Neural cell (in vitro differentiated cells): Measurements from ENCODE around the gene S100A5. TPM values are rescaled to one million over a fixed set of nuclear protein-coding genes. Genes with fewer than 3 reads are reported as not detected.

Source experiments
- H2AFZ ChIP-seq: fragments of 200-600, 300-800 bp; sonication (generic), shearing (Covaris generic); 2 replicates; pipeline ENCODE4 v1.6.0; 2014; ENCODE audit warnings: low read depth, mild to moderate bottlenecking, antibody characterized with exemption, low read length, moderate library complexity
- H3F3A ChIP-seq: fragments of 200-600 bp; shearing (Covaris generic); 2 replicates; pipeline ENCODE4 v1.6.1; 2016; ENCODE audit warnings: mild to moderate bottlenecking, moderate library complexity, mixed read lengths, antibody characterized with exemption, low read length; ENCODE audit not compliant: insufficient read depth, poor library complexity, severe bottlenecking
- H3K27ac ChIP-seq: fragments of 200-600, 300-800 bp; sonication (generic), shearing (Covaris generic); 2 replicates; pipeline ENCODE4 v1.5.1; 2014; ENCODE audit warnings: mild to moderate bottlenecking, low read length, moderate library complexity
- H3K27me3 ChIP-seq: fragments of 300-800, 200-600 bp; sonication (generic), shearing (Covaris generic); 2 replicates; pipeline ENCODE4 v1.6.0; 2014; ENCODE audit warnings: mild to moderate bottlenecking, low read depth, low read length, moderate library complexity; ENCODE audit not compliant: insufficient read depth
- H3K36me3 ChIP-seq: fragments of 300-800, 200-600 bp; sonication (generic), shearing (Covaris generic); 2 replicates; pipeline ENCODE4 v1.5.1; 2014; ENCODE audit warnings: mild to moderate bottlenecking, antibody characterized with exemption, low read length, moderate library complexity; ENCODE audit not compliant: insufficient read depth
- H3K4me2 ChIP-seq: fragments of 300-800, 200-600 bp; sonication (generic), shearing (Covaris generic); 2 replicates; pipeline ENCODE4 v1.6.0; 2014; ENCODE audit warnings: mild to moderate bottlenecking, low read length
- H3K4me3 ChIP-seq: fragments of 300-800, 200-600 bp; sonication (generic), shearing (Covaris generic); 2 replicates; pipeline ENCODE4 v1.5.1; 2014; ENCODE audit warnings: mild to moderate bottlenecking, low read length, moderate library complexity
- H3K79me2 ChIP-seq: fragments of 200-600 bp; shearing (Covaris generic); replicated peaks from 2 replicates; pipeline ENCODE4 v1.6.0; 2014; ENCODE audit warnings: mild to moderate bottlenecking, low read length, moderate library complexity; ENCODE audit not compliant: insufficient read depth
- H3K9ac ChIP-seq: fragments of 300-800, 200-600 bp; sonication (generic), shearing (Covaris generic); 2 replicates; pipeline ENCODE4 v1.6.1; 2016; ENCODE audit warnings: mild to moderate bottlenecking, low read length, mixed read lengths
- H3K9me2 ChIP-seq: fragments of 200-600 bp; shearing (Covaris generic); 2 replicates; pipeline ENCODE4 v1.6.1; 2016; ENCODE audit warnings: mild to moderate bottlenecking, low read length, mixed read lengths; ENCODE audit not compliant: insufficient read depth
- H3K9me3 ChIP-seq: fragments of 200-600, 300-800 bp; sonication (generic), shearing (Covaris generic); 2 replicates; pipeline ENCODE4 v1.6.1; 2016; ENCODE audit warnings: mild to moderate bottlenecking, mixed run types, low read length, moderate library complexity, mixed read lengths
- H4K20me1 ChIP-seq: fragments of 200-600 bp; shearing (Covaris generic); 2 replicates; pipeline ENCODE4 v1.6.1; 2016; ENCODE audit warnings: mild to moderate bottlenecking, mixed run types; ENCODE audit not compliant: insufficient read depth
- EP300 ChIP-seq: fragments of 450-650 bp; conservative IDR thresholded peaks from 2 replicates; pipeline ENCODE4 v1.6.1; 2014; ENCODE audit warnings: antibody characterized with exemption, mild to moderate bottlenecking, moderate library complexity; ENCODE audit not compliant: poor library complexity, severe bottlenecking
- EZH2 ChIP-seq: fragments of 200-600, 300-800 bp; shearing (Covaris generic), sonication (generic); IDR thresholded peaks from 2 replicates; pipeline ENCODE4 v1.6.1; 2014; ENCODE audit warnings: antibody characterized with exemption, low read length, borderline replicate concordance, mild to moderate bottlenecking; ENCODE audit not compliant: insufficient read depth, poor library complexity, severe bottlenecking
- MXI1 ChIP-seq: fragments of 450-650 bp; conservative IDR thresholded peaks from 2 replicates; pipeline ENCODE4 v1.6.1; 2014; ENCODE audit warnings: antibody characterized with exemption, mild to moderate bottlenecking; ENCODE audit not compliant: poor library complexity, severe bottlenecking
- POLR2AphosphoS5 ChIP-seq: IDR thresholded peaks from 2 replicates; pipeline ENCODE4 v1.6.1; 2012
- RAD21 ChIP-seq: fragments of 450-650 bp; conservative IDR thresholded peaks from 2 replicates; pipeline ENCODE4 v1.6.1; 2014; ENCODE audit warnings: antibody characterized with exemption, mild to moderate bottlenecking, moderate library complexity
- REST ChIP-seq: IDR thresholded peaks from 2 replicates; pipeline ENCODE4 v1.6.1; 2012; ENCODE audit warnings: borderline replicate concordance
- SMC3 ChIP-seq: fragments of 450-650 bp; conservative IDR thresholded peaks from 2 replicates; pipeline ENCODE4 v1.6.1; 2014; ENCODE audit warnings: antibody characterized with exemption, mild to moderate bottlenecking, moderate library complexity; ENCODE audit not compliant: poor library complexity
- TAF1 ChIP-seq: IDR thresholded peaks from 2 replicates; pipeline ENCODE4 v1.6.1; 2012; ENCODE audit warnings: low read depth
- polyA plus RNA-seq: library from polyadenylated mRNA; depleted of rRNA; stranded (reverse); fragments of >200 nt; gene quantifications from 2 replicates; pipeline ENCODE4 v1.2.3, GENCODE V29; 2014
- TF ChIP-seq, protein P1 (sequence below): fragments of 450-650 bp; IDR thresholded peaks from 2 replicates; pipeline ENCODE4 v1.5.1; 2014; ENCODE audit warnings: antibody characterized with exemption, mild to moderate bottlenecking, moderate library complexity; ENCODE audit not compliant: poor library complexity, severe bottlenecking

S100A5 gene
- polyA plus RNA-seq, 1 donor from 2014 or later, result not detected

DNA sequence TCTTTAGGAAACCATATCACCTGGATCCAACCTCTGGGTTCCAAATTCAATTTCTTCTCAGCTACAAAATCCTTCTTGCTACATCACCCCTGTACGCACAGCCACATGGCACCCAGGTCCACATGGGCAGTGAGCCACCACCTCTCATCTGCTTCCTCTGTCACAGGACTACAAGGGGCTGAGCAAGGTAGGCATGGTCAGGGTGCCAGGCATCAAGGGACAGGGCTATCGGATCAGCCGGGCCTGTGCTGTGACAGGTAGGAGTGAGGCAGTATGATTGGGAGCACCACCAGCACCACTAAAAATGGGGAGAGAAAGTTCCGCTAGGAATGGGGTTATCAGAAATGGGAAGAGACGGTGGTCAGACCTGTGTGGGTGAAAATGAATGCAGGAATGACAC is 34.3 kb downstream of the S100A5 start:
- H4K20me1 ChIP-seq, result no peaks in the 10 kb centered on the region
- no peaks in the 10 kb centered on the region for H3K36me3 ChIP-seq
- H3K79me2 ChIP-seq, result no peaks in the 10 kb centered on the region
- H3K4me3 ChIP-seq, result no peak overlapping the region
- H3K9ac ChIP-seq, result no peak overlapping the region
- H3K9me3 ChIP-seq, result no peaks in the 10 kb centered on the region
- no peak overlapping the region for H3K27ac ChIP-seq
- no peak overlapping the region for H3K4me2 ChIP-seq
- no peaks in the 10 kb centered on the region for H3K9me2 ChIP-seq
- no peaks in the 10 kb centered on the region for H3F3A ChIP-seq
- no peaks in the 10 kb centered on the region for H3K27me3 ChIP-seq
- no peak overlapping the region for H2AFZ ChIP-seq
- TF ChIP-seq REST (no peak), RAD21 (no peak), SMC3 (no peak), TAF1 (no peak), MXI1 (no peak), EP300 (no peak), EZH2 (no peak), POLR2AphosphoS5 (no peak)
- TF ChIP-seq, protein P1, sequence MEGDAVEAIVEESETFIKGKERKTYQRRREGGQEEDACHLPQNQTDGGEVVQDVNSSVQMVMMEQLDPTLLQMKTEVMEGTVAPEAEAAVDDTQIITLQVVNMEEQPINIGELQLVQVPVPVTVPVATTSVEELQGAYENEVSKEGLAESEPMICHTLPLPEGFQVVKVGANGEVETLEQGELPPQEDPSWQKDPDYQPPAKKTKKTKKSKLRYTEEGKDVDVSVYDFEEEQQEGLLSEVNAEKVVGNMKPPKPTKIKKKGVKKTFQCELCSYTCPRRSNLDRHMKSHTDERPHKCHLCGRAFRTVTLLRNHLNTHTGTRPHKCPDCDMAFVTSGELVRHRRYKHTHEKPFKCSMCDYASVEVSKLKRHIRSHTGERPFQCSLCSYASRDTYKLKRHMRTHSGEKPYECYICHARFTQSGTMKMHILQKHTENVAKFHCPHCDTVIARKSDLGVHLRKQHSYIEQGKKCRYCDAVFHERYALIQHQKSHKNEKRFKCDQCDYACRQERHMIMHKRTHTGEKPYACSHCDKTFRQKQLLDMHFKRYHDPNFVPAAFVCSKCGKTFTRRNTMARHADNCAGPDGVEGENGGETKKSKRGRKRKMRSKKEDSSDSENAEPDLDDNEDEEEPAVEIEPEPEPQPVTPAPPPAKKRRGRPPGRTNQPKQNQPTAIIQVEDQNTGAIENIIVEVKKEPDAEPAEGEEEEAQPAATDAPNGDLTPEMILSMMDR, result no peak

DNA sequence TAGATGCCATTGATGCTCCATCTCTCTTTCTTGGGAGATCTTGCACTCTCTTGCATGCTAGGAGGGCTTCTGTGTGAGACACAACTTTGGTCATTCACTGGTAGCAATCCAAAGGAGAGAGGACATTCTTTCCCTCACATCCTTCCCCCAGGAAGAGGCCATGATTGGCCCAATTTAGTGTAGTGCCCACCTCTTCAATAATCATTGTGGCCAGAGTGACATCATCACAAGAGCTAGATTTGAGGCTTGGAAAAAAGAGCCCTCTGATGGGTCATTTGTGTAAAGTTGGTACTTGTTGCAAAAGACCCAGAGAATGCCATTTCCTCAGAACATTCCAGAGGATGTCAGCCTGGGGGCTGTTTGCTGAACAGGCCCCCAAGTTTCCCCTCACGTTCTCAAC is 35.2 kb downstream of the S100A5 start:
- TF ChIP-seq EZH2, result no peak
- no peak for TF ChIP-seq SMC3
- TF ChIP-seq, protein P1, result no peak

More for the DNA sequence above, 35.2 kb downstream of the S100A5 start:
- Histone ChIP-seq H3K9ac (no peak overlapping the region), H3K36me3 (no peaks in the 10 kb centered on the region), H3K79me2 (no peaks in the 10 kb centered on the region), H3K9me2 (no peaks in the 10 kb centered on the region), H3K9me3 (no peaks in the 10 kb centered on the region), H2AFZ (no peak overlapping the region), H3K4me3 (no peak overlapping the region), H3F3A (no peaks in the 10 kb centered on the region), H3K4me2 (no peak overlapping the region), H3K27me3 (no peaks in the 10 kb centered on the region), H4K20me1 (no peaks in the 10 kb centered on the region), H3K27ac (no peak overlapping the region)
